A673 (cell line): ENCODE data around the gene DEF6. TPM values are rescaled to one million over a fixed set of nuclear protein-coding genes. Genes with fewer than 3 reads are reported as not detected.

Experiments
- BruUV-seq: library from RNA; stranded (reverse); fragments of 400-500 nt; replicated peaks from 2 replicates; lab custom pipeline; 2021; lab: Mats Ljungman, UMichigan
- CTCF ChIA-PET: fragments of 300-600 bp; sonication (Branson Sonifier 250); formaldehyde crosslinking; loops from one replicate; lab custom pipeline; 2022; ENCODE audit warnings: antibody characterized with exemption; lab: Charles Lee
- POLR2A ChIA-PET: fragments of 300-600 bp; sonication (Branson Sonifier 250); formaldehyde crosslinking; loops from one replicate; lab custom pipeline; 2022; ENCODE audit warnings: antibody characterized with exemption; ENCODE audit not compliant: low non-redundant PET; lab: Charles Lee
- DNase-seq: peaks from one replicate; pipeline ENCODE4 v3.0.0-alpha.2; 2015; ENCODE audit warnings: low spot score
- H3K27ac ChIP-seq: fragments of 200-600 bp; sonication (generic); 2 replicates; pipeline ENCODE4 v1.5.1; 2016; ENCODE audit warnings: mixed run types, low read depth, mild to moderate bottlenecking, mixed read lengths, antibody characterized with exemption, low read length; ENCODE audit not compliant: poor library complexity, severe bottlenecking
- H3K27me3 ChIP-seq: fragments of 200-600 bp; sonication (generic); replicated peaks from 2 replicates; pipeline ENCODE4 v1.6.1; 2017; ENCODE audit warnings: mixed run types, low read depth, mild to moderate bottlenecking, mixed read lengths, antibody characterized with exemption, low read length; ENCODE audit not compliant: insufficient read depth, poor library complexity
- H3K36me3 ChIP-seq: fragments of 200-600 bp; sonication (generic); 2 replicates; pipeline ENCODE4 v1.6.1; 2016; ENCODE audit warnings: mixed run types, mild to moderate bottlenecking, mixed read lengths, antibody characterized with exemption, low read length; ENCODE audit not compliant: insufficient read depth, poor library complexity, severe bottlenecking
- H3K4me1 ChIP-seq: fragments of 200-600 bp; sonication (generic); 2 replicates; pipeline ENCODE4 v1.6.1; 2017; ENCODE audit warnings: mixed run types, mild to moderate bottlenecking, mixed read lengths, antibody characterized with exemption, low read length; ENCODE audit not compliant: insufficient read depth, poor library complexity, severe bottlenecking
- H3K4me3 ChIP-seq: fragments of 200-600 bp; sonication (generic); 2 replicates; pipeline ENCODE4 v1.5.1; 2016; ENCODE audit warnings: low read depth, mixed run types, mild to moderate bottlenecking, mixed read lengths, low read length; ENCODE audit not compliant: poor library complexity, severe bottlenecking
- H3K9me3 ChIP-seq: fragments of 200-600 bp; sonication (generic); 2 replicates; pipeline ENCODE4 v1.6.1; 2016; ENCODE audit warnings: mixed run types, low read depth, mild to moderate bottlenecking, mixed read lengths, antibody characterized with exemption, low read length; ENCODE audit not compliant: poor library complexity, severe bottlenecking
- CTCF ChIP-seq: fragments of 300-800, 200-600 bp; sonication (generic); conservative IDR thresholded peaks from 2 replicates; pipeline ENCODE4 v1.5.1; 2017; ENCODE audit warnings: low read depth, mild to moderate bottlenecking, antibody characterized with exemption, low read length, moderate library complexity, mixed read lengths
- EZH2 ChIP-seq: fragments of 200-600 bp; sonication (generic); IDR thresholded peaks from 2 replicates; pipeline ENCODE4 v1.6.1; 2017; ENCODE audit warnings: borderline replicate concordance, low read depth, mild to moderate bottlenecking, mixed read lengths, antibody characterized with exemption, low read length; ENCODE audit not compliant: poor library complexity, severe bottlenecking
- intact Hi-C: fragments of 100-400 bp; cut with micrococcal nuclease; formaldehyde crosslinking; loops from one replicate; pipeline ENCODE4 v1.10.0; 2022; ENCODE audit not compliant: unreplicated experiment
- total RNA-seq: library from RNA; stranded (reverse); gene quantifications from 2 replicates; pipeline ENCODE4 v1.2.3, GENCODE V29; 2021

DEF6 gene
- total RNA-seq, 1 experiment from 2014 or later: 0.37 TPM

- no peaks in the 10 kb centered on the region for H3K36me3 ChIP-seq
- H3K4me3 ChIP-seq: no peak overlapping the region
- H3K27ac ChIP-seq: peak overlapping the region; percentile 10
- intact Hi-C loops: no loop called here
- H3K4me1 ChIP-seq: peaks cover 14% of the 10 kb centered on the region
- TF ChIP-seq EZH2: no peak
- no peaks in the 10 kb centered on the region for H3K27me3 ChIP-seq
- BruUV-seq: no TSS peak
- no peak for DNase-seq
- no peaks in the 10 kb centered on the region for H3K9me3 ChIP-seq
- POLR2A ChIA-PET: interaction anchor here (0.6 kb wide), 1 partner anchor 739 kb away, joined by 3 read pairs; no protein-coding TSS in a partner anchor
- CTCF ChIA-PET: no interaction called here
Measured at GRCh38 chr6:35360349-35361138, 62.9 kb downstream of the DEF6 start.

DNA sequence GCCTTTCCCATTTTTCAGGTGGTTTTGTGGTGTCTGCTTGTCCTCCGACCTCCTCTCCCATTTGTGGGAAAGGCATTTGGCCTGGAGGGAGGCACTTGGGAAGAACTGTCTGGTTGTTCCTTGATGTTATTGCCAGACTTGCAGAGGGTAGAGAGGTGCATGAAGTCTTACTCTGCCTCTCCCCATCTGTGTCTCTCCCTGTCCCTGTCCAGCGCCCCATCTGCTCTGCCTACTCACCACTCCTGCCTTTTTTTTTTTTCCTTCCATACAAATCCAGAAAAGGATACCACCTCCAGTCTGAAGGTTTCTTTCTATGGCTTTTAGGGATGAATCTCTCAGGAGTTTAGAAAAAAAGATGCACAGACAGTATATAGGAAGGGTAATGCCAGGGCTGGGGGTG, 64.6 kb downstream of the DEF6 start:
- no peak for DNase-seq
- no peaks in the 10 kb centered on the region for H3K27me3 ChIP-seq
- H3K4me3 ChIP-seq: no peak overlapping the region
- ChIA-PET POLR2A (no interaction called here), CTCF (no interaction called here)
- no peaks in the 10 kb centered on the region for H3K9me3 ChIP-seq
- peaks cover 14% of the 10 kb centered on the region for H3K4me1 ChIP-seq
- no peaks in the 10 kb centered on the region for H3K36me3 ChIP-seq
- peak overlapping the region; percentile 85 for H3K27ac ChIP-seq
- TF ChIP-seq CTCF (no peak), EZH2 (no peak)
- no TSS peak for BruUV-seq
- intact Hi-C loops: no loop called here

GRCh38 chr6:35363293-35363750, 65.7 kb downstream of the DEF6 start:
- no TSS peak for BruUV-seq
- H3K27ac ChIP-seq: peak overlapping the region; percentile 85
- no peak overlapping the region for H3K4me3 ChIP-seq
- H3K27me3 ChIP-seq: no peaks in the 10 kb centered on the region
- DNase-seq: peak; percentile 72
- no peaks in the 10 kb centered on the region for H3K36me3 ChIP-seq
- no peak for TF ChIP-seq EZH2
- no peak for TF ChIP-seq CTCF
- POLR2A ChIA-PET: no interaction called here
- CTCF ChIA-PET: no interaction called here
- H3K9me3 ChIP-seq: no peaks in the 10 kb centered on the region
- intact Hi-C loops: no loop called here
- peaks cover 18% of the 10 kb centered on the region for H3K4me1 ChIP-seq
